ENCODE data around the gene SCFD2. TPM values are rescaled to one million over a fixed set of nuclear protein-coding genes. Genes with fewer than 3 reads are reported as not detected.
"Not testable (repeated sequence)": the region's sequence is repeated elsewhere in the genome, so short reads cannot be mapped to it uniquely, and the experiment has no call there.

The SCFD2 gene
- total RNA-seq, 1 experiment from 2014 or later = 8.4 TPM

DNA sequence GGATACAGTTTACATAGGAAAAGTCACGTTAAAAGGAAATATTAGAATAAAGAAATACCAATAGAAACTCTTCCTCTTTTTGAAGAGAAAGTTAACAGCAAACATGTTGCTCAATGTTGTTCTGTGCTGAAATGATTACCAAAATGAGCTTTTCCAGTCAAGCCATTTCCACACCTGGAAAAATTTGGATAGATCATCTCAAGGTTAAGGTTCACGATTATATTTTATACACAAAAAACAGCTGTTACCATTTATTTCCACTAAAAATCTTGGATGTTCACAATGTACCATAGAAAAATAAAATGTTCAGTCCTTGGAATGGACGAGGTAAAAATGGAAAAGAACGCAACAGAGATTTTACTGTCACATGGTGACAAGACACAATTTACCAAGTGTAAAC, 218.7 kb downstream of the SCFD2 start:
- H3K4me1 ChIP-seq (ENCODE audit: insufficient read depth, low read length, poor library complexity, severe bottlenecking) = no peaks in the 10 kb centered on the region
- ChIA-PET CTCF (no interaction called here), POLR2A (ENCODE audit: low non-redundant PET) (no interaction called here)
- no peak overlapping the region for H3K27ac ChIP-seq (ENCODE audit: low read depth, low read length, poor library complexity, severe bottlenecking)
- no peak overlapping the region for H3K4me3 ChIP-seq (ENCODE audit: low read depth, low read length, poor library complexity, severe bottlenecking)
- no peaks in the 10 kb centered on the region for H3K9me3 ChIP-seq (ENCODE audit: low read depth, low read length, poor library complexity, severe bottlenecking)
- TF ChIP-seq, protein P1, sequence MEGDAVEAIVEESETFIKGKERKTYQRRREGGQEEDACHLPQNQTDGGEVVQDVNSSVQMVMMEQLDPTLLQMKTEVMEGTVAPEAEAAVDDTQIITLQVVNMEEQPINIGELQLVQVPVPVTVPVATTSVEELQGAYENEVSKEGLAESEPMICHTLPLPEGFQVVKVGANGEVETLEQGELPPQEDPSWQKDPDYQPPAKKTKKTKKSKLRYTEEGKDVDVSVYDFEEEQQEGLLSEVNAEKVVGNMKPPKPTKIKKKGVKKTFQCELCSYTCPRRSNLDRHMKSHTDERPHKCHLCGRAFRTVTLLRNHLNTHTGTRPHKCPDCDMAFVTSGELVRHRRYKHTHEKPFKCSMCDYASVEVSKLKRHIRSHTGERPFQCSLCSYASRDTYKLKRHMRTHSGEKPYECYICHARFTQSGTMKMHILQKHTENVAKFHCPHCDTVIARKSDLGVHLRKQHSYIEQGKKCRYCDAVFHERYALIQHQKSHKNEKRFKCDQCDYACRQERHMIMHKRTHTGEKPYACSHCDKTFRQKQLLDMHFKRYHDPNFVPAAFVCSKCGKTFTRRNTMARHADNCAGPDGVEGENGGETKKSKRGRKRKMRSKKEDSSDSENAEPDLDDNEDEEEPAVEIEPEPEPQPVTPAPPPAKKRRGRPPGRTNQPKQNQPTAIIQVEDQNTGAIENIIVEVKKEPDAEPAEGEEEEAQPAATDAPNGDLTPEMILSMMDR (conservative IDR thresholded peaks at IDR 0.05; ENCODE audit: low read depth, low read length) = no peak
- no peak for TF ChIP-seq EZH2 (IDR thresholded peaks at IDR 0.05; ENCODE audit: borderline replicate concordance, low read depth, low read length, poor library complexity, severe bottlenecking)
- intact Hi-C loops (cut with micrococcal nuclease; ENCODE audit: unreplicated experiment) = no loop called here
- H3K27me3 ChIP-seq (replicated peaks; ENCODE audit: insufficient read depth, low read depth, low read length, poor library complexity) = no peaks in the 10 kb centered on the region
- no peaks in the 10 kb centered on the region for H3K36me3 ChIP-seq (ENCODE audit: insufficient read depth, low read length, poor library complexity, severe bottlenecking)
- no peak for DNase-seq (ENCODE audit: low spot score)
- BruUV-seq (replicated peaks) = no TSS peak

DNA sequence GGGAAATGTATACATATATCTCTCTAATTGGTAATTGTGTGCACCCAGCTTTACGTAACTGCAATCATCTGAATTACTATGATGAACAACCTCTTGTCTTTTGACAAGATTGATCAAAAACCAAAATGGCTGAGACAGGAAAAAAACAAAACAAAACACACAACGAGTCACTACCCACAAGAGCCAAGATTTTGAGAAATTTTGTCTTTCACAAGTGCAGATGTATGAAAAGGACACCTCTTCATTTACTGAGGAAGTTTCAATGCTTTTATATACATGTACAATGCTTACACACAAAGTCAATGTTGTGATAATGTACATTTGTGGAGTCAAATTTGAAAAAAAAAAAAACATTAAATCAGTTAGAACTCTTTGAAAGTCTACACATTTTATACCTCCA, 224.6 kb downstream of the SCFD2 start:
- Histone ChIP-seq H3K4me1 (ENCODE audit: insufficient read depth, low read length, poor library complexity, severe bottlenecking) (no peaks in the 10 kb centered on the region), H3K27ac (ENCODE audit: low read depth, low read length, poor library complexity, severe bottlenecking) (no peak overlapping the region), H3K27me3 (replicated peaks; ENCODE audit: insufficient read depth, low read depth, low read length, poor library complexity) (no peaks in the 10 kb centered on the region), H3K4me3 (ENCODE audit: low read depth, low read length, poor library complexity, severe bottlenecking) (no peak overlapping the region), H3K36me3 (ENCODE audit: insufficient read depth, low read length, poor library complexity, severe bottlenecking) (no peaks in the 10 kb centered on the region), H3K9me3 (ENCODE audit: low read depth, low read length, poor library complexity, severe bottlenecking) (no peaks in the 10 kb centered on the region)
- TF ChIP-seq, protein P1 (conservative IDR thresholded peaks at IDR 0.05; ENCODE audit: low read depth, low read length) = no peak
- TF ChIP-seq EZH2 (IDR thresholded peaks at IDR 0.05; ENCODE audit: borderline replicate concordance, low read depth, low read length, poor library complexity, severe bottlenecking) = no peak
- no peak for DNase-seq (ENCODE audit: low spot score)
- BruUV-seq (replicated peaks) = no TSS peak
- ChIA-PET CTCF (no interaction called here), POLR2A (ENCODE audit: low non-redundant PET) (no interaction called here)
- intact Hi-C loops (cut with micrococcal nuclease; ENCODE audit: unreplicated experiment) = no loop called here

DNA sequence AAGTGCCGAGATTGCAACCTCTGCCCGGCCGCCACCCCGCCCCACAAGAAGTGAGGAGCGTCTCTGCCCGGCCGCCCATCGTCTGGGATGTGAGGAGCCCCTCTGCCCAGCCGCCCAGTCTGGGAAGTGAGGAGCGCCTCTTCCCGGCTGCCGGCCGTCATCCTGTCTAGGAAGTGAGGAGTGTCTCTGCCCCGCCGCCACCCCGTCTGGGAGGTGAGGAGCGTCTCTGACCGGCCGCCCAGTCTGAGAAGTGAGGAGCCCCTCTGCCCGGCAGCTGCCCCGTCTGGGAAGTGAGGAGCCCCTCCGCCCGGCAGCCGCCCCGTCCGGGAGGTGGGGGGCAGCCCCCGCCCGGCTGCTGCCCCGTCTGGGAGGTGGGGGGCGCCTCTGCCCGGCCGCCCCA, 226.6 kb downstream of the SCFD2 start:
- DNase-seq (ENCODE audit: low spot score); H3K27ac ChIP-seq (ENCODE audit: low read depth, low read length, poor library complexity, severe bottlenecking); H3K36me3 ChIP-seq (ENCODE audit: insufficient read depth, low read length, poor library complexity, severe bottlenecking); CTCF ChIA-PET; H3K4me3 ChIP-seq (ENCODE audit: low read depth, low read length, poor library complexity, severe bottlenecking); POLR2A ChIA-PET (ENCODE audit: low non-redundant PET); intact Hi-C loops (cut with micrococcal nuclease; ENCODE audit: unreplicated experiment); H3K27me3 ChIP-seq (replicated peaks; ENCODE audit: insufficient read depth, low read depth, low read length, poor library complexity); BruUV-seq (replicated peaks); H3K4me1 ChIP-seq (ENCODE audit: insufficient read depth, low read length, poor library complexity, severe bottlenecking); H3K9me3 ChIP-seq (ENCODE audit: low read depth, low read length, poor library complexity, severe bottlenecking): not testable (repeated sequence)

DNA sequence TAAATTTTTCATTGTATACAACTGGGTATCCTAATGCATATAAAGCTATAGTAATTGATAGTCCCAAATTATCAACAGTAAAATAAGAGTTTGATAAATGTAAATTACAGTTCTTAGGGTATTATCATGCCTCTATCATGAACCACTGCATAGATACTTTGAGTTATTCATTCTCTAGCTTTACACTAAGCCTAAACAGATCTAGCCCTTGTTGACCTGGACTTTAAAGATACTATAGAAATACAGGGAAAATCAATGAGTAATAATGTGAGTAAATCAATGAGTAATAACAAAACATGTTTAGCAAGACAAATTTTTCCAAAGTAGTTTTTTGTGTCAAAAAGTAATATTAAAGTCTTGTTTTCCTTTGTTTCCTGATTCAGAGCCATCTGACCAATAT, 228.4 kb downstream of the SCFD2 start:
- ChIA-PET CTCF (no interaction called here), POLR2A (ENCODE audit: low non-redundant PET) (no interaction called here)
- intact Hi-C loops (cut with micrococcal nuclease; ENCODE audit: unreplicated experiment) = no loop called here
- H3K4me1 ChIP-seq (ENCODE audit: insufficient read depth, low read length, poor library complexity, severe bottlenecking) = no peaks in the 10 kb centered on the region
- H3K9me3 ChIP-seq (ENCODE audit: low read depth, low read length, poor library complexity, severe bottlenecking) = no peaks in the 10 kb centered on the region
- no peak for DNase-seq (ENCODE audit: low spot score)
- H3K27ac ChIP-seq (ENCODE audit: low read depth, low read length, poor library complexity, severe bottlenecking) = no peak overlapping the region
- no peak overlapping the region for H3K4me3 ChIP-seq (ENCODE audit: low read depth, low read length, poor library complexity, severe bottlenecking)
- TF ChIP-seq EZH2 (IDR thresholded peaks at IDR 0.05; ENCODE audit: borderline replicate concordance, low read depth, low read length, poor library complexity, severe bottlenecking) = no peak
- TF ChIP-seq, protein P1 (conservative IDR thresholded peaks at IDR 0.05; ENCODE audit: low read depth, low read length) = no peak
- no TSS peak for BruUV-seq (replicated peaks)
- no peaks in the 10 kb centered on the region for H3K36me3 ChIP-seq (ENCODE audit: insufficient read depth, low read length, poor library complexity, severe bottlenecking)
- H3K27me3 ChIP-seq (replicated peaks; ENCODE audit: insufficient read depth, low read depth, low read length, poor library complexity) = no peaks in the 10 kb centered on the region

All from A673 (cell line).